NOMO-1 treated with dmso at 0.1 percent for 144 hours (cell line): ENCODE measurements around the gene LCN10.
A peak's percentile ranks its signal among the peaks of the same experiment; 100 is the strongest.
"Not testable (repeated sequence)": the region's sequence is repeated elsewhere in the genome, so short reads cannot be mapped to it uniquely, and the experiment has no call there.

Source experiments
- DNase-seq: peaks from one replicate; lab custom pipeline; 2025; ENCODE audit not compliant: unreplicated experiment; lab: John Stamatoyannopoulos, UW

LCN10 gene

GRCh38 chr9:136721339-136722092 lies 21.2 kb downstream of the LCN10 start:
- no peak for DNase-seq

DNA sequence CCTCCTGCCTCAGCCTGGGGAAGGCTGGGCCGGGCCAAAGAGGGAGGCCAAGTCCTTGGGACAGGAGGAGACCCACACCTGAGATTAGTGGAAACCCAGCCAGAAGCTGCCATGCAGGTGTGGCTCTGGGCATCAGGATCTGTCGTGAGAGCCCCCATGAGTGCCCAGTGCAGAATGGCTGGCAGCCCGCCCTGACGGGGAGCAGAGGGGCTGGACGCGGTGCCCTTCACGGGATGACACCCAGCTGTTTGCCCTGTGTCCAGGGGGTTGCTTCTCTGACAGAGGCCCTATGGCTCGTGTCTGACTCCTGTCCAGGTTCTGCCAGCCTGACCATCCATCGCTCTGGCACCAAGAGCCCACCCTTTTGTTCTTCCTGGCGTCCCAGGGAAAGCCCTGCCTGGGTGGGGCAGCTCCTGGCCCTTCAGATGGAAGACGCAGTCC lies 21.8 kb downstream of the LCN10 start:
- DNase-seq = no peak

DNA sequence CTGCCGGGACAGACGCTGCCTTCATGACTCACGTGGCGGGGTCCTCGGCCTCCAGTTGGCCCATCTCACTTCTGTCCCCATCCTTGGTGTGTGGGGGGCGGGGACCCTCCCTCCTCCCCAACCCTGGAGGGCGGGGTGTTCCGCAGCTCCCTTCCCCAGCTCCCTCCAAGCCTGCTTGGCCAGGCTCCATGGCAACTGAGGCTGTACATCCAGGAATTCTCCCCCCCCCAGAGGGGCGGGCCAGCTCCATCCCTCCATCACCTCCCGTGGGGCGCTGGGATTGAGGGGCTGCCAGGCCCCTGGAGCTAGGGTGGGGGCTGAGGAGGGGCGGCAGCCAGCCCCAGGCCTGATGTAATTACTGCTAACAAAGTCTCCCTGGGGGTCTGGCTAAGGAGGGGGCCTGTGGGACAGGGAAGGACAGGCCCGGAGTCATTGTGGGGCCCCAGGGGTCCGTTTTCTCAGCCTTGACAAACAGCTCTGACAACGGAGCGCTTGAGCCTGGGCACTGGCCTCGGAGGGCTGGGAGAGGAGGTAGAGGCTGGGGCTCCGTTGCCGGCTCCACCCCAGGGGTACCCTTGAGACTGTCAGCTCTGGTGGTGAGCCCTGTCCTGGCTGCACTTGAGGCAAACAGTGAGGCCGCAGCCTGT lies 22.4 kb downstream of the LCN10 start:
- no peak for DNase-seq

GRCh38 chr9:136719195-136719880 lies 23.4 kb downstream of the LCN10 start:
- DNase-seq = no peak

DNA sequence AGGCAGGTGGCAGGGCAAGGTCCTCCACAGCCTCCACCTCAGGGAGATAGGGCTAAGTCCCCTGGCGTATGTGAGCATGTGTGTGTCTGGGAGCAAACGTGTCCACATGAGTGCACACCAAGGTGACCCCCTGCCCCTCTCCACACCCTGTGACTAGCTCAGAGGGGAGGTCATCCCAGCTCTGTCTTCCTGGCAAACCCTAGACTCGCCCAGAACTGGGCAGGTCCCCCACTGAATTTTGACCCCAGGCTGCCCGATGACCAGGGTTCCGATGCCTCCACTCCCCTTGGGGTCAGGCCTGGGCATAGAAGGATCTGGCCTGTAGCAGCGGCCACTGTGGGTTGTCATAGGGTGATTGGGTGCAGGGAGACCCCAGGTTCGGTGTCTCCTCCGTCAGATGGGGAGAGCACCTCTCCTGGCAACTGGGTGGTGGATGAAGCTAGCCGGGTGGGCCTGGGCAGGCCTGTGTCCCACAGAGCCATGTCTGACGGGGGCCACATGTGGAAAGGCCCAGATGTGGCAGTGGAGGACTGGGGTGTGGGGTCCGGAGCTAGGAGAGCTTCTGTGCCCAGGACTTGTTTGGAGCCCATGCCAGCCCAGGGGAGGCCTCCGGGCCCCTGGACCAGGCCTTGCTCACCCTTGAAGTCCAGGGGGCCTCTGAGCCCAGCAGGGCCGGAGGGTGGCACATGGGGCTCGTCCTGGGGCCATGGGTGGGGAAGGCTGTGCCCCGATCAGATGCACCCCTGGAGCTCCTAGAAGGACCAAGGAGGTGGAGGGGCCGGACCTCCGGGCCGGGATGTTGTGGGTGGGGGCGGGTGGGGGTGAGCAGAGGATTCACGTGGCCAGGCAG lies 24.2 kb downstream of the LCN10 start:
- no peak for DNase-seq

- DNase-seq = no peak
These were observed 25.3 kb downstream of the LCN10 start for GRCh38 chr9:136717399-136717798.

DNA sequence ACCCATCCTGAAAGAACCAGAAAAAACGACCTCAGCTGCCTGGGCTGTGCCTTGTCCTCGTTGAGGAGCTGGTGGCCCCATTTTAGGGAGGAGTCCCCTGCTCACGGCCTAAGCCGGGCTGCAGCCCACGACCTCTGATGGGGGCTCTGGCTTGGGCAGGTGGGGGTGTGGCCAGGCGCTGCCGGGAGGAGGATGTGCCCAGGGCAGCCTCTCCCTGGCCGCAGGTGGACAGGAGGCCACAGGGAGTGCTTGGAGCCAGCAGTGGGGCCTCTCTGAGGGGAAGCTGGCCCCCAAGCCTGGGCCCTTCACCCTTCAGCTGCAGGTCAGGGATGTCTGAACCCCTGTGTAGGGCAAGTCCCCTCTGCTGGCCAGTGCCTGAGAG lies 27.9 kb downstream of the LCN10 start:
- DNase-seq = no peak

DNA sequence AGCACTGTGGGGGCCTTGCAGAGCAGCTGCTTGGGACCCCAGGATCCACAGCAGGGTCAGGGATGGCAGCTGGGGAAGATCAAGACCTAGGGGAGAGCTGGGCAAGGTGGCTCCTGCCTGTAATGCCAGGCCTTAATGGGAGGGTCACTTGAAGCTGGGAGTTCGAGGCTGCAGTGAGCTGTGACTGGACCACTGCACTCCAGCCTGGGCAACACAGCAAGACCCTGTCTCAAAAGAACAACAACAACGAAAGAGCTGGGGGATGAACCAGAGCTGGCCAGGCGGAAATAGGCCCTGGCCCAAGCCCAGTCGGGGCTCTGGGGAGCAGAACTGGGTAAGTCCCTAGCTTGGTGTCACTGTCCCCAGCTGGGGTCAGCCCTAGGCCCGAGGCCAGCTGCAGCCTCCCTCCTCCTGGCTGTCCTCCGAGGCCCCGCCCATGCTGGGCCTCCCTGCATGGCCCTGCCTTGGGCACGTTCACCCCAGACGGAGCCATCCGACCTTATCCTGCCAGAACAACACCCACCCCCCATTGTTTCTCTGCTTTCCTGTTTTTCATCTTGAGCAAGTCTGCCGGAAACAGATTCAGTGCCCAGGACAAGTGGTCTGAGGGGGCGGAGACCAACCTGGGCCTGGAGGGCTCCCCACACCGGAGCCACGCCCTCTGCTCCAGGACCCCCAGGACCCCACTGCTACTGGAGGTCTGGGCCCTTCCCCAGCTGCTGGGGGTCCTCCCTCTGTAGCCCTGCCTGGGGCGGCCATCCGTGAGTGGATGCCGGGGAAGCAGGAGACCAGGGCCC lies 28.4 kb downstream of the LCN10 start:
- DNase-seq = no peak

DNA sequence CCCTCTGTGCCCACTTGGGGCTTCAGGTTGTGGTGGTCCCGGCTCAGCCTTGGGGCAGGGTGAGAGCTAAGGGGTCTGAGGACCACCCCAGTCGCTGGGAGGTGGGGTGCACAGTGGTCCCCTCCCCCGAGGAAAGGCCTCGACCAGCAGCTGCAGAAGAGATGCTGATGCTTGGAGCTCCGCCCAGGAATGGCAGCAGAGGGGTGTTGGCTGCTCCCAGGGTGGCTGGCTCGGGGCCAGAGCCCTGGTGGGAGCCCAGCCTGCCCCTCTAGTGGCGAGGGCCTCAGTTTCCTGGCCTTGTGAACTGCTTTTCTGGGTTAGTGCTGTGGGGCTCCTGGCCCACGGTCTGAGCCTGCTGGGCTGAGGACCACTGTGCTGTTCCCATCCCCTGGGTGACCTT lies 29.2 kb downstream of the LCN10 start:
- DNase-seq = no peak

- DNase-seq = no peak
These were observed 29.8 kb downstream of the LCN10 start for GRCh38 chr9:136712690-136713544.

DNA sequence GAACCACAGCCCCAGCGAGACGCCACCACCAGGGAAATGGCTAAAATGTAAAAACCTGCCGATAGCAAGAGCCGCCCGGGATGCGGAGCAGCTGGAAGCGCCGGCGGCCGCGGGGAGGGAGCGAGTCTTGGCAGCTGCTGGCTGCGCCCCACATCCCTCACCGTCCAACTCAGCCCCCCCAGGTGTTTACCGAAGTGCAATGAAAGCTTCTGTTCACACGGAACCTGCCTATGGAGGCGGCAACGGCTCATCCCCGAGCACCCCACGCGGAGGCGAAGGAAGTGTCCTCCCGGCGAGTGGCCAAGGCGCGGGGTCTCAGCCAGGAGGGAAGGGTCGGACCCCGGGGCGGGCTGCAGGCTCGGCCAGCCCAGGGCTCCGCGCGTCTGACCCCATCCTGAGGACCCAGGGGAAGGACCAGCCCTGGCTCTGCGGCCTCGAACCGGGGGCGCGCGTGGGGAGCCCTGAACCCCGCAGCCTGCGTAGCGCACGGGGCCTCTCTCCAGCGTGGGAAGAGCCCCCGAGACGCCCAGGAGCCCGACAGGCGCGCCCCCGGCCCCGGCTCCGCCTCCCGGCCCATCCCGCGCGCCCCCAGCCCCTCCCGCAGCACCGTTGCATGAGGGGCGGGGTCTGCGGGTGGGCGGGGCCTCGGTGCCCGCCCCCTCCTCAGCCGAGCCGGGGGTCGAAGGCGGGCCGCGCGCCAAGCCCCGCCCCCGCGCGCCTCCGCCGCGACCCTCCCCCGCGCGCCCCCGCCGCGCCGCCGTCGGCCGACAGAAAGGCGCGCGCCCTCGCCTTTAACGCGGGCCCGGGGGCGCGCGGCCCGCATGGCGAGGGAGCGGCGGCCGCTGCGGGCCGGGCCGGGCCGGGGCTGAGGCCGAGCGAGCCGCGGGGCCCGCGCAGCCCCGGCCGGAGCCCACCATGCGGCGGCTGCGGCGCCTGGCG lies 30.7 kb downstream of the LCN10 start, which contains the start of gene DIPK1B:
TSS of gene DIPK1B (plus strand) at position 822 of the 939 bp plus-strand sequence. CDS start at position 916, 94 bp downstream.
- DNase-seq = no peak

DNA sequence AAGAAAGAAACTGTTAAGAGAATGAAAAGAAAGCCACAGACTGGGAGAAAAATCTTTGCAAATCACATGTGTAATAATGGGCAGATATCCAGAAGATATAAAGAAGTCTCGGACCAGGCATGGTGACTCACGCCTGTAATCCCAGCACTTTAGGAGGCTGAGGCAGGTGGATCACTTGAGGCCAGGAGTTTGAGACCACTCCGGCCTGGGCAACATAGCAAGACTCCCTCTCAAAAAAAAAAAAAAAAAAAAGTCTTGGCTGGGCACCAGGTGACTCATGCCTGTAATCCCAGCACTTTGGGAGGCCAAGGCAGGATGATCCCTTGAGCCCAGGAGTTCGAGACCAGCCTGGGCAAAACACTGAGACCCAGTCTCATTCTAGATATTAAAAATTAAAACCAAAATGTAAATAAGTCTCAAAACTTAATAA lies 31.5 kb downstream of the LCN10 start:
- not testable (repeated sequence) for DNase-seq

DNA sequence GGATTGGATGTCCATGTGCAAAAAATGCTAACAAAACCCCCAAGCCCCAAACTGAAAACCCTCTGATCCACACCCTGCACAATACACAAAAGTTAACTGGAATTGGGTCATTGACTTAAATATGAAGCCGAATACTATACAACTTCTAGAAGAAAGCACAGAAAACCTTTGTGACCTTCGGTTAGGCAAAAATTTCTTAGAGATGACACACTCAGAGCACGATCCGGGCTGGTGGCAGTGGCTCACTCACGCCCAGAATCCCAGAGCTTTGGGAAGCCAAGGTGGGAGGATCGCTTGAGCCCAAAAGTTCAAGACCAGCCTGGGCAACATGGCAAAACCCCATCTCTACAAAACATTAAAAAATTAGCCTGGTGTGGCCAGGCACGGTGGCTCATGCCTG lies 32.2 kb downstream of the LCN10 start:
- DNase-seq = no peak

DNA sequence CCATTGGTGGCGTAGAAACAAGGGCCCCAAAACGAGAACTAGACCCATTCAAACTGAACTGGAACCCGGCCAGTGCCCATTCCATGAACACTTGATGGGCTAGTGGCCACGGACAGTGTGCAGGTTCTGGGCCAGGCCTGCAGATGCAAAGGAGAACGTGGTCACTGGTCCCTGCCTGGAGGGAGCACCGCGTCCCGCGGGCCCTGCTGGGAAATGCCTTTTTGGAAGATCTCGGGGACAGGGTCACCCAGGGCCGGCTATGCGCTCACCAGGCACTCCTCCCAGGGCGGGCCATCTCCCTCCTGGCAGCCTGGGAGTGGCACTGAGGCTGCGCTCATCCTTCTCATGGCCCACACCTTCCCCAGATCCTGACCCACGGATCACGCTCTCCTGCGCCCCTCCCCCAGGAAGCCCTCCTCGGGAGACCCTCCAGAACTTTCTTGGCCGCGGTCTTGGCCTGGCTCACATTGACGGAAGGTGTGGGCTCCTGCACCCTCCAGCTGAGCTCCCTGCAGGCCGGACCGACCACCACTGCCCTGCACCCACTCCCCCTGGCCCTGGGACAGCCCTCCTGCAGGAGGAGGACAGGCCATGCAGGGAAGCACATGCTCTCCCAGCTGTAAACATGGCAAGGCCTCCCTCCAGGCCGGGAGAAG lies 33.2 kb downstream of the LCN10 start:
- DNase-seq = no peak

- DNase-seq = no peak
These were observed 34.8 kb downstream of the LCN10 start for GRCh38 chr9:136707849-136708517.

DNA sequence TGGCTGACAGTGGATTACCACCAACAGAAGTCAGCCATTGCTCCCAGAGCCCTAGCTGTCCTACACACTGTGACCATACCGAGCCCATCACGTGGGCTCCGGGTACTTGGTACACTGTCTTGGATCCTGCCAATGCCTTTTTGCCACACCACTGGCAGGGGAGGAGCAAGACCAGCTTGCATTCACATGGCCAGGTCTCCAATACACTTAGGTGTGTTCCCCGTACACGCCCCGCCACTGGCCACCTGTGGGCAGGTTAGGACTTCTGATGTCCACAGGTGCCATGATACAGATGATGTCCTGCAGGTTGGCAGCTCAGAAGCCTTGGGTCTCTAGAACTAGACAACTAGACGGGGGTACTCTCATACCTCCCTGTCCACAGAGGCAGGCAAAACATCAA lies 35.7 kb downstream of the LCN10 start:
- DNase-seq = no peak

- DNase-seq = peak; percentile 45
These were observed 37.2 kb downstream of the LCN10 start for GRCh38 chr9:136705564-136705963.
